ENCODE data around the gene PDGFD.
A peak's percentile ranks its signal among the peaks of the same experiment; 100 is the strongest.

Gene PDGFD

GRCh38 chr11:103994518-103994917 lies 169.4 kb downstream of the PDGFD start:
- no peak for DNase-seq

GRCh38 chr11:103994094-103994493 lies 169.9 kb downstream of the PDGFD start:
- no peak for DNase-seq

GRCh38 chr11:103993507-103993906 lies 170.4 kb downstream of the PDGFD start:
- DNase-seq: no peak

- DNase-seq: no peak
Observed at GRCh38 chr11:103988595-103988969, 175.4 kb downstream of the PDGFD start.

- no peak for DNase-seq
Observed at GRCh38 chr11:103987629-103988594, 176.0 kb downstream of the PDGFD start.

GRCh38 chr11:103985041-103985440 lies 178.9 kb downstream of the PDGFD start:
- no peak for DNase-seq

GRCh38 chr11:103980108-103980507 lies 183.8 kb downstream of the PDGFD start:
- no peak for DNase-seq

GRCh38 chr11:103978616-103979595 lies 185.0 kb downstream of the PDGFD start:
- no peak for DNase-seq

GRCh38 chr11:103972013-103972412 lies 191.9 kb downstream of the PDGFD start:
- no peak for DNase-seq

- DNase-seq: peak; percentile 16 to 66 (median 51)
Observed at GRCh38 chr11:103970701-103971249, 193.2 kb downstream of the PDGFD start.

GRCh38 chr11:103968685-103969084 lies 195.3 kb downstream of the PDGFD start:
- DNase-seq: no peak

GRCh38 chr11:103967985-103968384 lies 196.0 kb downstream of the PDGFD start:
- no peak for DNase-seq

GRCh38 chr11:103964390-103964789 lies 199.6 kb downstream of the PDGFD start:
- no peak for DNase-seq

- DNase-seq: no peak
Observed at GRCh38 chr11:103963648-103964047, 200.3 kb downstream of the PDGFD start.

- DNase-seq: no peak
Observed at GRCh38 chr11:103961010-103961409, 202.9 kb downstream of the PDGFD start.

GRCh38 chr11:103960108-103960507 lies 203.8 kb downstream of the PDGFD start:
- no peak for DNase-seq

GRCh38 chr11:103959279-103959942 lies 204.5 kb downstream of the PDGFD start:
- no peak for DNase-seq

- no peak for DNase-seq
Observed at GRCh38 chr11:103958475-103959215, 205.3 kb downstream of the PDGFD start.

GRCh38 chr11:103953797-103954486 lies 210.0 kb downstream of the PDGFD start:
- DNase-seq: no peak

- no peak for DNase-seq
Observed at GRCh38 chr11:103949781-103950180, 214.2 kb downstream of the PDGFD start.

GRCh38 chr11:103948187-103948763 lies 215.7 kb downstream of the PDGFD start:
- DNase-seq: no peak
